ENCODE results near the gene RND1.

DNA sequence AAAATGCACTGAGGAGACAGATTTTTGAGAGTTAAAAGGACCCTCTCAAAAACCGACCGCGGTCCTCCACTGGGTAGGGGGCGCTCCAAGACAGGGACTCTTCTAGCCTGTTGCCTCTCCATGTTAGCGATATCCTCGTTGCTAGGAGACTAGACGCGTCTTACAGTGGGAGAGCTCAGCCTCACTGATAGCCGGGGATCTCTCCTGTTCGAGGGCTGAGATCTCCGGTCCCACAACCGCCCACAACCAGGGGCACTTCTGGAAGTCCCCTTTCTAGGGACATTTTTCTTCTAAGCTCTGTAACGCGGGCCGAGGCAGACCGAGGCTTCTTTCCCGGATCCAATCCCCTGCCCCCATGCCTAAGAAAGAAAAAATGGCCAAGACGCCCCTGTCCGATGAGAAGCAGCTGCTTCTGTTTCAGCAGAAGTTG lies 38.3 kb upstream of the RND1 start:
- TF ChIP-seq POLR2A (IDR thresholded peaks at IDR 0.05) (no peak), CTCF (IDR thresholded peaks at IDR 0.05) (peak in 1 of 4 experiments; percentile 55)
